HG03159 (cell line): ENCODE measurements around the gene ATG9B.
"Not testable (repeated sequence)": the region's sequence is repeated elsewhere in the genome, so short reads cannot be mapped to it uniquely, and the experiment has no call there.

Experiments
- ATAC-seq: cut with Tn5 transposase; IDR thresholded peaks from one replicate; pipeline ENCODE4 v1.9.1; 2021; ENCODE audit warnings: mild to moderate bottlenecking, moderate library complexity; ENCODE audit not compliant: unreplicated experiment

ATG9B gene

GRCh38 chr7:151018421-151019129, 5.7 kb downstream of the ATG9B start:
- ATAC-seq: no peak

- peak; percentile 46 for ATAC-seq
These were observed 6.3 kb downstream of the ATG9B start for GRCh38 chr7:151017953-151018420.

- ATAC-seq: no peak
These were observed 6.8 kb downstream of the ATG9B start for GRCh38 chr7:151017370-151017952.

GRCh38 chr7:151016942-151017341, 7.4 kb downstream of the ATG9B start:
- no peak for ATAC-seq

GRCh38 chr7:151016505-151016904, 7.8 kb downstream of the ATG9B start:
- ATAC-seq: no peak

- no peak for ATAC-seq
These were observed 8.3 kb downstream of the ATG9B start for GRCh38 chr7:151015967-151016366.

GRCh38 chr7:151014950-151015349, 9.3 kb downstream of the ATG9B start:
- ATAC-seq: no peak

- ATAC-seq: no peak
These were observed 10.4 kb downstream of the ATG9B start for GRCh38 chr7:151013733-151014497.

- ATAC-seq: no peak
These were observed 10.9 kb downstream of the ATG9B start for GRCh38 chr7:151013356-151013732.

GRCh38 chr7:151012911-151013347, 11.4 kb downstream of the ATG9B start:
- ATAC-seq: no peak

GRCh38 chr7:151012031-151012692, 12.1 kb downstream of the ATG9B start:
- no peak for ATAC-seq

GRCh38 chr7:151011616-151012015, 12.7 kb downstream of the ATG9B start:
- not testable (repeated sequence) for ATAC-seq

GRCh38 chr7:151011097-151011409, 13.2 kb downstream of the ATG9B start:
- no peak for ATAC-seq

GRCh38 chr7:151010307-151011096, 13.8 kb downstream of the ATG9B start:
- no peak for ATAC-seq

- ATAC-seq: no peak
These were observed 14.3 kb downstream of the ATG9B start for GRCh38 chr7:151010037-151010306.

- ATAC-seq: no peak
These were observed 14.8 kb downstream of the ATG9B start for GRCh38 chr7:151009327-151010036.

GRCh38 chr7:151008511-151009323, 15.6 kb downstream of the ATG9B start:
- no peak for ATAC-seq

GRCh38 chr7:151008143-151008510, 16.2 kb downstream of the ATG9B start:
- ATAC-seq: no peak

- ATAC-seq: no peak
These were observed 16.8 kb downstream of the ATG9B start for GRCh38 chr7:151007469-151007898.
